ENCODE measurements around the gene GOLGA6C. TPM values are rescaled to one million over a fixed set of nuclear protein-coding genes. Genes with fewer than 3 reads are reported as not detected.
"Not testable (repeated sequence)": the region's sequence is repeated elsewhere in the genome, so short reads cannot be mapped to it uniquely, and the experiment has no call there.

GOLGA6C gene
- total and polyA plus RNA-seq, 9 donors: 0.08 TPM; not detected in 8

- WGBS (ENCODE audit: insufficient coverage): 86% methylated on average over 3 of the region's 5 CpGs
These were observed 23.8 kb upstream of the GOLGA6C start for GRCh38 chr15:75234191-75234810.

GRCh38 chr15:75235051-75235673 is 23.0 kb upstream of the GOLGA6C start:
- Histone ChIP-seq H3K4me3 (ENCODE audit: low read length) (no peak overlapping the region), H3K36me3 (ENCODE audit: control insufficient read depth, insufficient read depth, low read length) (no peaks in the 10 kb centered on the region), H3K27ac (ENCODE audit: low read length) (no peak overlapping the region), H3K4me1 (ENCODE audit: control insufficient read depth, insufficient read depth, low read length) (no peaks in the 10 kb centered on the region), H3K9me3 (replicated peaks; ENCODE audit: control insufficient read depth, low read depth, low read length) (no peaks in the 10 kb centered on the region), H3K27me3 (ENCODE audit: control insufficient read depth, insufficient read depth, low read length) (peaks cover 13% of the 10 kb centered on the region)
- DNase-seq: no peak
- 84% methylated on average over 7 of the region's 10 CpGs for WGBS (ENCODE audit: insufficient coverage)

More at GRCh38 chr15:75234191-75234810, 23.8 kb upstream of the GOLGA6C start:
- DNase-seq: peak; percentile 0
- no peaks in the 10 kb centered on the region for H3K9me3 ChIP-seq (replicated peaks; ENCODE audit: control insufficient read depth, low read depth, low read length)
- peaks cover 13% of the 10 kb centered on the region for H3K27me3 ChIP-seq (ENCODE audit: control insufficient read depth, insufficient read depth, low read length)
- H3K36me3 ChIP-seq (ENCODE audit: control insufficient read depth, insufficient read depth, low read length): no peaks in the 10 kb centered on the region
- H3K27ac ChIP-seq (ENCODE audit: low read length): no peak overlapping the region
- H3K4me3 ChIP-seq (ENCODE audit: low read length): no peak overlapping the region
- no peaks in the 10 kb centered on the region for H3K4me1 ChIP-seq (ENCODE audit: control insufficient read depth, insufficient read depth, low read length)

GRCh38 chr15:75235760-75236729 is 22.1 kb upstream of the GOLGA6C start:
- H3K36me3 ChIP-seq (ENCODE audit: control insufficient read depth, insufficient read depth, low read length): no peaks in the 10 kb centered on the region
- WGBS (ENCODE audit: insufficient coverage): 72% methylated on average over 10 of the region's 11 CpGs
- no peak overlapping the region for H3K27ac ChIP-seq (ENCODE audit: low read length)
- H3K4me3 ChIP-seq (ENCODE audit: low read length): no peak overlapping the region
- H3K27me3 ChIP-seq (ENCODE audit: control insufficient read depth, insufficient read depth, low read length): peaks cover 15% of the 10 kb centered on the region
- no peaks in the 10 kb centered on the region for H3K4me1 ChIP-seq (ENCODE audit: control insufficient read depth, insufficient read depth, low read length)
- no peaks in the 10 kb centered on the region for H3K9me3 ChIP-seq (replicated peaks; ENCODE audit: control insufficient read depth, low read depth, low read length)
- DNase-seq: no peak

GRCh38 chr15:75237316-75237982 is 20.7 kb upstream of the GOLGA6C start:
- H3K27me3 ChIP-seq (ENCODE audit: control insufficient read depth, insufficient read depth, low read length): peaks cover 10% of the 10 kb centered on the region
- H3K4me1 ChIP-seq (ENCODE audit: control insufficient read depth, insufficient read depth, low read length): no peaks in the 10 kb centered on the region
- DNase-seq: no peak
- no peaks in the 10 kb centered on the region for H3K9me3 ChIP-seq (replicated peaks; ENCODE audit: control insufficient read depth, low read depth, low read length)
- H3K36me3 ChIP-seq (ENCODE audit: control insufficient read depth, insufficient read depth, low read length): no peaks in the 10 kb centered on the region
- no peak overlapping the region for H3K27ac ChIP-seq (ENCODE audit: low read length)
- 48% methylated on average over 8 of the region's 11 CpGs for WGBS (ENCODE audit: insufficient coverage)
- no peak overlapping the region for H3K4me3 ChIP-seq (ENCODE audit: low read length)

DNA sequence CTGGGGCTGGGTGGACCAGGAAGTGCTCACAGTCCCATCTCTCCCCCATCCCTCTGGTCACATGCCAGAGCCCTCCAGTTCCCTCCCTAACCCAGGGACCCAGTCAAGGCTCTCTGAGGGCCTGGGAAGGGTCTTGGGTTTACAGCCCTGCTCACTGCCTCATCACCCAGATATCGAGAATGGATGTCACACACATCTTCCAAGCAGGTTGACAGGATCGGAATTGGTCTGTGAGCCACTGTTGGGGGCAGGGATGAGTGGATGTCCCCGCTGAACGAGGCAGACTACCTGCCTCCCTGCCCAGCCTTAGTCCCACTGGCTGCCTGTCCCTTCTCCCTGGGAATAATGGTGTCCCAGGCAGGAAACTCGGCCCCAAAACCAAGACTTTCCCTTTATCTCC is 20.0 kb upstream of the GOLGA6C start:
- peaks cover 7% of the 10 kb centered on the region for H3K27me3 ChIP-seq (ENCODE audit: control insufficient read depth, insufficient read depth, low read length)
- no peak overlapping the region for H3K4me3 ChIP-seq (ENCODE audit: low read length)
- no peaks in the 10 kb centered on the region for H3K36me3 ChIP-seq (ENCODE audit: control insufficient read depth, insufficient read depth, low read length)
- no peak for DNase-seq
- no peak overlapping the region for H3K27ac ChIP-seq (ENCODE audit: low read length)
- H3K4me1 ChIP-seq (ENCODE audit: control insufficient read depth, insufficient read depth, low read length): no peaks in the 10 kb centered on the region
- no peaks in the 10 kb centered on the region for H3K9me3 ChIP-seq (replicated peaks; ENCODE audit: control insufficient read depth, low read depth, low read length)
- WGBS (ENCODE audit: insufficient coverage): 69% methylated on average over 4 of the region's 5 CpGs

GRCh38 chr15:75245741-75246140 is 12.4 kb upstream of the GOLGA6C start:
- WGBS (ENCODE audit: insufficient coverage): no CpG with 5 or more reads among the region's 1 CpG

GRCh38 chr15:75248991-75249390 is 9.1 kb upstream of the GOLGA6C start:
- not testable (repeated sequence) for DNase-seq; H3K27ac ChIP-seq (ENCODE audit: low read length); H3K36me3 ChIP-seq (ENCODE audit: control insufficient read depth, insufficient read depth, low read length); H3K4me1 ChIP-seq (ENCODE audit: control insufficient read depth, insufficient read depth, low read length); H3K4me3 ChIP-seq (ENCODE audit: low read length); H3K9me3 ChIP-seq (replicated peaks; ENCODE audit: control insufficient read depth, low read depth, low read length)
- H3K27me3 ChIP-seq (ENCODE audit: control insufficient read depth, insufficient read depth, low read length): peaks cover 14% of the 10 kb centered on the region
- WGBS (ENCODE audit: insufficient coverage): 76% methylated on average over 4 of the region's 6 CpGs

More at GRCh38 chr15:75245741-75246140, 12.4 kb upstream of the GOLGA6C start:
- not testable (repeated sequence) for H3K27ac ChIP-seq (ENCODE audit: low read length); H3K4me1 ChIP-seq (ENCODE audit: control insufficient read depth, insufficient read depth, low read length); H3K36me3 ChIP-seq (ENCODE audit: control insufficient read depth, insufficient read depth, low read length); DNase-seq; H3K9me3 ChIP-seq (replicated peaks; ENCODE audit: control insufficient read depth, low read depth, low read length); H3K4me3 ChIP-seq (ENCODE audit: low read length); H3K27me3 ChIP-seq (ENCODE audit: control insufficient read depth, insufficient read depth, low read length)

- Histone ChIP-seq H3K4me3 (ENCODE audit: low read length) (no peak overlapping the region), H3K27ac (ENCODE audit: low read length) (no peak overlapping the region), H3K27me3 (ENCODE audit: control insufficient read depth, insufficient read depth, low read length) (peaks cover 14% of the 10 kb centered on the region), H3K36me3 (ENCODE audit: control insufficient read depth, insufficient read depth, low read length) (no peaks in the 10 kb centered on the region), H3K4me1 (ENCODE audit: control insufficient read depth, insufficient read depth, low read length) (no peaks in the 10 kb centered on the region), H3K9me3 (replicated peaks; ENCODE audit: control insufficient read depth, low read depth, low read length) (no peaks in the 10 kb centered on the region)
- no peak for DNase-seq
- WGBS (ENCODE audit: insufficient coverage): no CpG with 5 or more reads among the region's 4 CpGs
These were observed 8.4 kb upstream of the GOLGA6C start for GRCh38 chr15:75249726-75250125.

GRCh38 chr15:75251343-75251742 is 6.8 kb upstream of the GOLGA6C start:
- H3K36me3 ChIP-seq (ENCODE audit: control insufficient read depth, insufficient read depth, low read length); H3K27ac ChIP-seq (ENCODE audit: low read length); H3K4me1 ChIP-seq (ENCODE audit: control insufficient read depth, insufficient read depth, low read length); DNase-seq; H3K4me3 ChIP-seq (ENCODE audit: low read length); H3K9me3 ChIP-seq (replicated peaks; ENCODE audit: control insufficient read depth, low read depth, low read length): not testable (repeated sequence)
- H3K27me3 ChIP-seq (ENCODE audit: control insufficient read depth, insufficient read depth, low read length): peaks cover 14% of the 10 kb centered on the region
- WGBS (ENCODE audit: insufficient coverage): no CpG with 5 or more reads among the region's 4 CpGs

Measured in muscle of leg (tissue), 11 donors.